ENCODE results near the gene SCTR.

The SCTR gene

GRCh38 chr2:119488245-119489214 is 35.8 kb downstream of the SCTR start:
- no peak for DNase-seq (ENCODE audit: extremely low read depth in 1 of 2, low read depth in 1 of 2)

GRCh38 chr2:119487434-119488244 is 36.6 kb downstream of the SCTR start:
- DNase-seq (ENCODE audit: extremely low read depth in 1 of 2, low read depth in 1 of 2) = no peak

- DNase-seq (ENCODE audit: extremely low read depth in 1 of 2, low read depth in 1 of 2) = no peak
These were observed 37.4 kb downstream of the SCTR start for GRCh38 chr2:119486886-119487285.

DNA sequence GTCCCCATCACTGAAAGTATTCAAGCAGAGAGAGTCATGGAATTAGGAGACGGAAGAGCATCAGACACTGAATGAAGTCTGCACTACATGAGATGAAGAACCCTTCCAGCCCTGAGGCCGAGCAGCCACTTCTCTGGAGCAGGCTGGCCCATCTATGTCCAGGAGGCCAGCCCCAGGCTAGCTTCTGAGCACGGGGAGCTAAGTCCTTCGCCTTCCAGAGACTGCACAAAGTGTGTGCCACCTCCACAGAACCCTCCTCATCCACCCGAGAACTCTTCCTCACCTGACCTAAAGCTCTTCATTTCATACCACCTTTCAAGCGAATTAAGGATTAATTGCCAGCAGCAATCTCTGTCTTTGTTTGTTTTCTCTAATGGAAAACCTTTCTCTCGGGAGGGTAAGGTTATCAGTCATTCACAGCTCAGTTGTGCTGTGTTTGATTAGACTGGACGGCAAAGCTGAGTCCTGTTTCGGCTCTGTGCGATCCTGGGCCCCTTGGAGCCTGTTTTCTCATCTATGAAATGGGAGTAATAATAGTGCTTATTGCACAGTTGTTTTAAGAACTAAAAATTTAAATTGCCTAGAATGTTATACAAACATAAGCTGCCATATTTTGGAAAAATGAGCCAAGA is 38.0 kb downstream of the SCTR start:
- DNase-seq (ENCODE audit: extremely low read depth in 1 of 2, low read depth in 1 of 2) = no peak

DNA sequence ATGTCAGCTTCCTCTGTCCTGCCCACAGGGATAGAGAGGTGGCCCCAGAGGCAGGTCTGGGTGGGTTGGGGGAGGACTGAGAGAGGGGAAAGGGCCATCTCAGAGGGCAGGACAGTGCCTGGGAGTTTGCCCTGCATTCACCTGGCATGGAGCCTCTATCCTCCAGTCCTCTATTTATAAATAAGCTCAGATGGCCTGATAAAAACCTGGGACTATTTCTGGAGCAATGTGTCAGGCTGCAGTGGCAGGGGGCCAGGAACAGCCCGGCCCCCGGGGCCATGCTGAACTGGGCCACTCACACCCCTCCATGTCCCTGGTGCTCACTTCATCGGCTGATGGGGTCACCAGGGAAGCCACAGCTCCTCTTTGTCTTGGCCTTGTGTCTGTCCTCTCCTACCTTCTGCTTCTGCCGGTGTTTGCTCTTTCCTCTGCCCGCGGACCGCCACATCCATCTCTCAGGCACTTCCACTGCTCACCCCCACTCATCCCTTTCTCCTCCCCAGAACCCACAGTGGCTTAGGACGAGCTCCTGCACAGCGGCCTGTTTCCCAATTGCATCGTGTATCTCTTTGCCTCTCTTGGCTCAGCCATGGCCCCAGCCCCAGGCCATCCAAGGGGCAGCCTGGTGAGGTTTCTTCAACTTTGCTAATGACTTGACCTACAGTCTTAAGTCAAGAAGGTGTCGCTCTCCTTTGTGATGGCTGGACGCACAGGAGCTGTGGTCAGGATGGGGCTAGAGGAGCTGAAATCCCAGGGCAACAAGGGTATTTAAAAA is 38.8 kb downstream of the SCTR start:
- no peak for DNase-seq (ENCODE audit: extremely low read depth in 1 of 2, low read depth in 1 of 2)

DNA sequence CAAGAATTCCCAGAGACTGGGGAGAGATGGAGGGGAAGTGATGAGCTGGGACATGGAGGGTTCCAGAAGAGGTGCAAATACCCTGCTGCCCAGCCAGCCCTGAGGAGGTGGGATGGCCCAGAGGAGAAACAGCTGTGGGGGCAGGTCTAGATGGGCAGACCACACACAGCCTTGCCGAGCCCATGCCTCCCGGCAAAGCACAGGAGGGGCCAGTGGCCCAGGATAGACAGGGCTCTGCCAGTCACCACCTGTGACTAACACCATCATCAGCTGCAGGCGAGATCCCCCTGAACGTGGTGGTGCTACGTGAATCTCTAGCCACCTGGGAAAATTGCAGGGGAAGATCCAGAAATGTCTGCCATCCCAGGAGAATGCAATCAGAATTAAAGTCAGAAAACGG is 39.4 kb downstream of the SCTR start:
- DNase-seq (ENCODE audit: extremely low read depth in 1 of 2, low read depth in 1 of 2) = no peak

DNA sequence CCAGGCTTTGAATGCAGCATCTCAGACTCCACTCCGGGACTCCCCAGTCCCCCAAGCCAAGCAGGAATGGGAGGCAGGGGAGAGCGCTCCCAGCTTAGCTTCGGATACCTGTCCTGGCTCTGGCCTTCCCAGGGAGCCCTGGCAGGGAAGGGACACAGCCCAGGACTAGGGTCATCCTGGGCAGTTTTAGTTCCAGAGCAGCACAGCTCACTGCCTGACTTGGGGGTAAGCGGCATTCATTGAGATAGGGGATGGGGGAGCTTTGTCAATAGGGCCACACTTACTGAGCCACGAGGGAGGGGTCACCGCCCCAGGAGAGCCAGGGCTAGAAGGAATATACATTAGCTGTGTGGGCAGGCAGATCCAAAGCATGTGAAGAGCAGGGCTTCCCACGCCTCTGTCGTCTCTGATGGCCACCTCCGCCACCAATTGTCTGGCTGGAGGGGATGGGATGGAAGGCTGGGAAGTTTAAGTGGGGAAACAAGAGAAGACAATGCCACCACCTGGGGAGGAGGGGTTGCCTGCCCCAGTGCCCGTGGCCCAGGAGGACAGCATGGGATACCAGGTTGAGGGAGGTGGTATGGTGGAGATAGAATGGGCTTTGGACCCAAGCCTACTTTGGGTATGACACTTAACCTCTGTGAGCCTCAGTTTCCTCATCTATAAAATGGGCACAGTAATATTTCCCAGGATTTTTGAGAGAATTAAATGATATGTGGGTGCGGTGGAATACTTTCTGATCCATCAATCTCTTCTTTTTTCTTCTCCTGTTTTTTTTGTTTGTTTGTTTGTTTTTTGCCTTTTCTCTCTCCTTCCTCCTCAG is 40.2 kb downstream of the SCTR start:
- no peak for DNase-seq (ENCODE audit: extremely low read depth in 1 of 2, low read depth in 1 of 2)

- no peak for DNase-seq (ENCODE audit: extremely low read depth in 1 of 2, low read depth in 1 of 2)
These were observed 40.9 kb downstream of the SCTR start for GRCh38 chr2:119483395-119483753.

GRCh38 chr2:119482481-119483394 is 41.5 kb downstream of the SCTR start:
- DNase-seq (ENCODE audit: extremely low read depth in 1 of 2, low read depth in 1 of 2) = no peak

GRCh38 chr2:119481501-119482455 is 42.5 kb downstream of the SCTR start:
- no peak for DNase-seq (ENCODE audit: extremely low read depth in 1 of 2, low read depth in 1 of 2)

- DNase-seq (ENCODE audit: extremely low read depth in 1 of 2, low read depth in 1 of 2) = no peak
These were observed 43.6 kb downstream of the SCTR start for GRCh38 chr2:119480718-119481142.

- DNase-seq (ENCODE audit: extremely low read depth in 1 of 2, low read depth in 1 of 2) = no peak
These were observed 44.1 kb downstream of the SCTR start for GRCh38 chr2:119480184-119480583.

DNA sequence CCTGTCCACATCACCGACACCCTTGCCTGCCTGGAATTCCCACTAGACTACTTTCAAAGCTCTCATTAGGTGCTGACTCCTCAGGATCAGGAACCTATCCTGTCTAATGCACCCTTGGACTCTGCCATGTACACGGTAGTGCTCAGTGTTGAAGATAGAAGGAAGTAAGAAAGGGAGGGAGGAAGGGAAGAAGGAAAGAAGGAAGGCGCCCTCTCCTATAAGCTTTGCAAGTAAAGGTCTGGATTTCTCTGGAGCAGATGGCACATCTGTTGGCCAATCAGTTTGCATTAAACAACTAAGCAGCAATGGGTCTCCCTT is 45.3 kb downstream of the SCTR start:
- no peak for DNase-seq (ENCODE audit: extremely low read depth in 1 of 2, low read depth in 1 of 2)

GRCh38 chr2:119478188-119478977 is 45.9 kb downstream of the SCTR start:
- no peak for DNase-seq (ENCODE audit: extremely low read depth in 1 of 2, low read depth in 1 of 2)

- DNase-seq (ENCODE audit: extremely low read depth in 1 of 2, low read depth in 1 of 2) = no peak
These were observed 47.2 kb downstream of the SCTR start for GRCh38 chr2:119477113-119477505.

GRCh38 chr2:119476301-119477112 is 47.8 kb downstream of the SCTR start:
- peak in 1 of 2 donors; percentile 3 for DNase-seq (ENCODE audit: extremely low read depth in 1 of 2, low read depth in 1 of 2)

All from stimulated activated CD8-positive, alpha-beta memory T cell treated with anti-CD3 and anti-CD28 coated beads, Interleukin-7, amount 100 ng/mL, for 48 hours (primary cell).